GM21423 (cell line): ENCODE measurements around the gene PCNA.
A peak's percentile ranks its signal among the peaks of the same experiment; 100 is the strongest.

Experiments
- ATAC-seq: cut with Tn5 transposase; IDR thresholded peaks from one replicate; pipeline ENCODE4 v1.9.1; 2021; ENCODE audit warnings: mild to moderate bottlenecking, moderate library complexity; ENCODE audit not compliant: unreplicated experiment

The PCNA gene

DNA sequence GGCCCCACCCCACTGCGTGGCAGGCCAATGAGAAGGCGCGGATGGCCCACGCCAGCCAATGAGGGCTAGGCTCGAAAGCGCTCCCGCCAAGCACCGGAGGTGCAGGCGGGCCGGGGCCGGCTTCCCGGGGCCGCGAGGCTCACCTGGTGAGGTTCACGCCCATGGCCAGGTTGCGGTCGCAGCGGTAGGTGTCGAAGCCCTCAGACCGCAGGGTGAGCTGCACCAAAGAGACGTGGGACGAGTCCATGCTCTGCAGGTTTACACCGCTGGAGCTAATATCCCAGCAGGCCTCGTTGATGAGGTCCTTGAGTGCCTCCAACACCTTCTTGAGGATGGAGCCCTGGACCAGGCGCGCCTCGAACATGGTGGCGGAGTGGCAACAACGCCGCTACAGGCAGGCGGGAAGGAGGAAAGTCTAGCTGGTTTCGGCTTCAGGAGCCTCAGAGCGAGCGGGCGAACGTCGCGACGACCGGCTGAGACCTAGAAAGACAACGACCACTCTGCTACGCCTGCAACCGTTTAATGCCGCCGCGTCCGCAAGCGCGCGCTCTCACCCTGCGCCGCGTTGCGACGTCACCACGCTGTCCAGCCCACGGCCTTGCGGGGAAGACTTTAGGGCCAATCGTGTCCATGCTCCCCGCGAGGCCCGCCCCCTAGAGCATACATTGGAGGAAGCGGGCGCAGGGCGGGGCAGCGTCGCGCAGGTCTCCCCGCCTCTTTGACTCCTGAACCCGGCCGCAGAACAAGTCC lies at the start of gene PCNA:
TSS of gene PCNA (minus strand) at position 524 of the 750 bp plus-strand sequence. CDS start at position 364, 160 bp downstream.
- ATAC-seq, result peak; percentile 94

DNA sequence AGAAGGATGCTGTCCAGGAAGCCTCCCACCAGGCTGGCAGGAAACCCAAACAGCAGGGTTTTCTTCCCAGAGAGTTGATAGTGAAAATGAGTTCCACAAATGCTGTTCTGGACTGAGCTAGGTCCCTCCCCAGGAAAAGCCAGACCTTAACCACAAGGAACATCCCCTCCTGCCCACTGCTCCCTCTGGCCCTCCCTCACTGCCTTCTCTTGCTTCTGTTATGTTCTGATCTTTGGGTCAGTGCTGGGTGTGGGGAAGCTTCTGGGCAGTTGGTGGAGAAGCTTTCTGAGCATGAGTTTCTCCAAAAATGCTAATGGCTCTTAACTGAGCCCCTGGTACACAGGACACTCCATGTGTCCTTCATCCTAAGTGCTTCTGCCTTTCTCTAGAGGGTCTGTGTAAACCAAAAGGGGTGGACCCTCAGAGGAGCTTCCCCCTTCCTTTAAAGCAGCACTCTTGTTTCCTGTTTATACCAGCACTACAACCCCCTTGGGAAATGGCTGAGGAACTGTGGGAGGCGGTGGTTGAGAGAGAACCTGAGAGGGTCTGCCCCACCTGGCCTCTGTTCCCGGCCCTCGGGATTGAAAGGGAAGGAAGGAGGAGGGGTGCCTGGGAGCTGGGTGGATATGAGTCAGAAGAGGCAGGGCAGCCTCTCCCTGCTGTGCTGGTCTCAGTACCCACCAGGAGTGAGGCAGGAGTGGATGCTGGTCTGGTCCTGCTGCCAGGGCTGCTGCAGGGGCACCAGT lies 49.1 kb upstream of the PCNA start:
- ATAC-seq, result no peak

GRCh38 chr20:5164645-5165625 lies 45.2 kb upstream of the PCNA start:
- ATAC-seq, result no peak

DNA sequence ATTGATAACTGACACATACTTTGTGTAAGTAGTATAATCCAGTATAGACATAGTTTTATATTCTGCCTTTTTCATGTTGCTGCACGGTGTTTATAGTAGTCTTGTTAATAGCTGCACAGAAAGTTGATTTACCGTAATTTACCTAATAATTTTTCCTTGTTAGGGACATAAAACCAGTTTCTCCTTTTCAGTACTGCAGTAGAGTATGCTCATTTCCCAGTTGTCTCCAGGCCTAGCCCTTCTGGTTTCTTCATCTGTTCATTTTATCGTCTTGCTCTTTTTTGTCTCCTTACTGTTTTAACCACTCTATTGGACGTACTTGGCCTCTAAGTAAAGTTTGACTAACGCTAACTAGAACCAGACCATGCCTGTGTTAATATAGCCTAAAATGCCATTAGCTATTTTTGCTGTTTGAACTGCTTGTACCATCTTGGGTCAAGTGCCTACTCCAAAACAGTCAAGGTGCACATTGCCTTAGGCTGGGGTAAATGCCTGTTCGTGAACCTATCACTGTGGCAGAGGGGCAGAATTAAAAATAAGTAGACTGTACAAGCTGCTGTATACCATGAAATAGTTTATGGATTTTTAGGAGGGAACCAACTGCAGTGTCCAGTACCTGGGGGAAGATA lies 41.9 kb upstream of the PCNA start:
- ATAC-seq, result no peak

DNA sequence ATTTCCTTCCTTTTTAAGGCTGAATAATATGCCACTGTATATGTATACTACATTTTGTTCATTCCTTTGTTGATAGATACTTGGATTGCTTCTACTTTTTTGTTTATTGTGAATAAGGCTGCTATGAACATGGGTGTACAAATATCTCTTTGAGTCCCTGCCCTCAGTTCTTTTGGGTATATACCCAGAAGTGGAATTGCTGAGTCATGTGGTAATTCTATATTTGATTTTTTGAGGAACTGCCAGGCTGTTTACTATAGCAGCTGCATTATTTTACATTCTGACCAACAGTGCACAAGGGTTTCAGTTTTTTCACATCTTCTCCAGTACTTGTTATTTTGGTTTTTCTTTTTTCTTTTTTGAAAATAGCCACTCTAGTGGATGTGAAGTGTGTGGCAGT lies 41.1 kb upstream of the PCNA start:
- no peak for ATAC-seq

DNA sequence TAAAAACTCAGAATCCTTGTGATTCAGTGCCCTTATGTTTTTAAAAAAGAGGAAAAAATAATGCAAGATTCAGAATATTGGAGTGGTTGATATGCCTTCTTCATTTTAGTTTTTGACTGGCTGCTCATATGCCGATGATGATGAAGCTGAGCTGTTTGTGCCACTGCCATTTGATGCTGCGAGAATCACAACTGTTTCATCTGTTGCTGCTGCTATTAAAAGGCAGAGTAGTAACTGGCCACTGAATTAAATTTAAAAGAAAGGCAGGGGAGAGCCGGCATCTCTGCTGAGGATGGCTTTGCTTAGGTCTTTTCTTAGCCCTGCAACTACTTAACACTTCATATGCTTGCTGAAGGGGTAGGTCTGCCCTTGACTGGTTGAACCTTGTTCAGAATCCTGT lies 40.2 kb upstream of the PCNA start:
- ATAC-seq, result no peak

GRCh38 chr20:5156675-5157448 lies 37.1 kb upstream of the PCNA start:
- no peak for ATAC-seq

DNA sequence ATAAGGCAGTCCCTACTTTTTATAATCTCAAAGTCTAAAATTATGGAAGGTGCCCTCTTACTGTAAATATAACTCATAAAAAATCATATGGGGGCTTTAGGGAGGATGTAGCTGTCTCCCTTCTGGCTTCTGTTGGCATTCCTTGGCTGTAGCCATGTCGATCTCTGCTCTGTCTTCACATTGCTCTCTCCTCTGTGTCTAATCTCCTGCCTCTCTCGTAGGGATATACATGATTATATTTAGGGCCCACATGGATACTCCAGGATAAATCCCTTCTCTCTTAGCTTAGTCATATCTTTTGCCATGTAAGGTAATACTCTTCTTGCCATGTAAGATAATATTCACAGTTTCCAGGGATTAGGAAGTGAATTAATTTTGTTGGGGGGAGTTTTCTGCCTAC lies 35.6 kb upstream of the PCNA start:
- no peak for ATAC-seq

GRCh38 chr20:5154543-5154925 lies 34.8 kb upstream of the PCNA start:
- ATAC-seq, result no peak

DNA sequence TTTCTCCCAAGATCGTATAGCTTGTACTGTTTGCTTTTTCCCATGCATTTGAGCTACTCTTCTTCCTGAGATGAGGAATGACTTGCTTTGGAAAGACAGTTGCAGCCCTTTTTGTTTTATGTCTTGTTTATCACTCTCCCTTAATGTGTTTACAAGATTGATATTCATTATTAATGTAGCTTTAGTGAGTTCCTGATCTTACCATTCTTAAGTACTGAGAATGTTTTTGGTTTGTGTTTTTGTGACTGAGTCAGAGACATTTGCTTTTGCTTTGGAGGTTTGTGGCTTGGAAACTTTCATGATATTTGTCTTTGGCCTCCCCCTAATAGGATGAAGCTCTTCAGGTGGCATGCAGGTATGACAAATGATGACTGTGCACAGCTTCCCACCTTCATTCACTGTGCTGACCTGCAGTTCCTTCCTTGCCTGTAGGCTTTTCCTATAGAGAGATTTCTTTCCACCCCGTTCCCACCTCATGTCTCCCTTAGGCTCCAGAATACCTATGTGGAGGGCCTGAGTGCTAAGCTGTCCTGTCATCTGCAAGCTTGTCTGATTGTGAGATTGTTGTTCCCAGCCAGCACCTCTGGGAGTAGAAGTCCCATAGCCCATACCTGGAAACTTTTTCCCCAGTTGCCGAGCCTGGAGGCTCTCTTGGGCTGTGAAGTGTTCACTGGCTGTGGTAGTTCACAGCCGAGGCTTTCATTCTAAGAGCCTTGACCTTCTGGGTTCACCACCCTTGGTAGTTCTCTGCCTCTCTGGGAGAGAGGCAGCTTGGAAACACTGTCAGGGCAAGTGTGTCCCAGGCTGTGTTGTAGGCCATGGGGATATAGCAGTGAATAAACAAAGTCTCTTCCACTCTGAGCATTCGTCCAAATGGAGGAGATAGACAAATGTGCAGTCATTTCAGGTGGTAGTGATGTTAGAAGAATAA lies 34.1 kb upstream of the PCNA start:
- no peak for ATAC-seq

DNA sequence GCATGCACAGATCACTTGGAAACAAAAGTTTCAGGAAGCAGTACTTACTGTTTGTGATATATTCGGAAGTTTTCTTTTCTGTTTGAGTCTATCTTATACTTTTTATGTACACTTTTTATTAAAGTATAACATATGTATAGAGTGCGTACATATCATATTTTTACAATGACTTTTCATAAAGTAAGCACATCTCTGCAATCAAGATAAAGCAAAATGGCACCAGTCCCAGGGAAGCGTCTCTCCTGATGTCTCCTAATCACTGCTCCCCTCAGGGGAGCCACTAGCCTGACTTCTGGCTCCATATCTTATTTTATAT lies 33.4 kb upstream of the PCNA start:
- no peak for ATAC-seq

DNA sequence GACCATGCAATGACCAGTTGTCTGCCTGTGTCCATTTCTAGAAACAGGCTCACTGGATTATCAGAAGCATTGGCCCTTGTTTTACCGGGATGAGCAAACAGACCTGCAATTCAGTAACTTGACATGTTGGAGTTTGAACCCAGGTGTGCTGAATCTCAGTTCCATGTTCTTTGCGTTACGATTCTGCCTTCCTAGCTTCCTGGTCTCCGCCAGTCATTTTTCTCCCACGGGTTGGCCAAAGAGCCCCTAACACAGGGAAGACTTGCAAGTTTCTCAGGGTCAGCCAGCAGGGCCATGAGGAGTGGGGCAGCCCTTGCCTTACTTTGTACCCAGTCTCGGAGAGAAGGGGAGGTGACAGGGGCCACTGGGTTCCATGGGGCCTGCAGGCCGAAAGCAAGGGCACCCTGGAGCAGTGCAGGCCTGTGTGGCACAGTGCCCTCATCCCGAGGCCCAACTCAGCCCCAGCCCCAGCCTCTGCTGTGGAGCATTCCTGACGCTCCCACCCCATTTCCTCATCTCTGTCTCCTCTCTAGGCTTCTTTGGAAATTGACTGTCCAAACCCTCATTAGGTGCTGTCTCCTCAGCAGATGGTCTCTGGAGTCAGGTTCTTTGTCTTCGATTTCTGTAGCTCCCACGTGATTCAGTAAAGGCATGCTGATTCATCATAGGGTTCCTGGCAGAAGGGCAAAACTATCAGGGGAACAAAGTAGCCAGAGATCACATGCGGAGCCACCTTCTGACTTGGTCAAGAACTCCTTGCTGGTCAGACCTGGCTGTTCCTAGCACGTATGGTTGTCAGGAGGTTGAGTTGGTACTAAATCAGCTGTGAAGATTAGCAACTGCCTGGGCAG lies 30.7 kb upstream of the PCNA start:
- no peak for ATAC-seq

DNA sequence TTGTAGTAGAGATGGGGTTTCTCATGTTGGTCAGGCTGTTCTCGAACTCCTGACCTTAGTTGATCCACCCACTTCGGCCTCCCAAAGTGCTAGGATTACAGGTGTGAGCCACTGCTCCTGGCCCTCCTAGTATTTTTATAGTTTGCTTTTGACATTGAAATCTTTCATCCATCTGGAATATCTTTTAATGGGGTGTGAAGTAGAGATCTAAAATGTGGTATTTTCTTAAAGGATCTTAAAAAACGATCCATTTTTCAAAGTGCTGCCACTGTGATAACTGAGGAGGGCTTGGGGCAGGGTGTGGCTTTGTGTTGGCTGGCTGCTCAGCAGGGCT lies 30.1 kb upstream of the PCNA start:
- ATAC-seq, result no peak

DNA sequence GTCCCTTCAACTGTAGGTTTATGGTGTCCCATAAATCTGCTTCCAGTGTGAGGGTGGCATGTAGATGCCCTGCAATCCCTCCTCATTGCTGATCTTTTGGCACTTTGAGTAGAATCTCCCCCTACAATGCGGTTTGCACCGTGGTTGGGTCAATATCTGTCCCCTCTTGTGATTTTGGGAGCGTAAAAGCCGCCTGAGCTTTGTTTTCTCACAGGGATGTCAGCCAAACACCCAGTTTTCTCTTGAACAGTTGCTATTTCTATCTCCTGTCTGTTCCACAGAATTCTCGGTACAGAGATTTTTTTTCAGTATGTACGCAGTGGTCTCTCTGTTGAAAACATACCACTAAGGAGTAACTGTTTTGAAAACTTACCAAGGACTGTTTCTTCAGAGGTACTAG lies 28.8 kb upstream of the PCNA start:
- ATAC-seq, result no peak

GRCh38 chr20:5146871-5147592 lies 27.3 kb upstream of the PCNA start:
- ATAC-seq, result no peak

GRCh38 chr20:5146099-5146668 lies 26.4 kb upstream of the PCNA start:
- ATAC-seq, result no peak

- no peak for ATAC-seq
These were observed 25.8 kb upstream of the PCNA start for GRCh38 chr20:5145365-5146098.
